Epidermal melanocyte (primary cell): ENCODE measurements around the gene NR3C1.

Experiments
- DNase-seq: peaks from one replicate; pipeline ENCODE4 v3.0.0; 2011; ENCODE audit warnings: low spot score; ENCODE audit not compliant: insufficient read length

NR3C1 gene

DNA sequence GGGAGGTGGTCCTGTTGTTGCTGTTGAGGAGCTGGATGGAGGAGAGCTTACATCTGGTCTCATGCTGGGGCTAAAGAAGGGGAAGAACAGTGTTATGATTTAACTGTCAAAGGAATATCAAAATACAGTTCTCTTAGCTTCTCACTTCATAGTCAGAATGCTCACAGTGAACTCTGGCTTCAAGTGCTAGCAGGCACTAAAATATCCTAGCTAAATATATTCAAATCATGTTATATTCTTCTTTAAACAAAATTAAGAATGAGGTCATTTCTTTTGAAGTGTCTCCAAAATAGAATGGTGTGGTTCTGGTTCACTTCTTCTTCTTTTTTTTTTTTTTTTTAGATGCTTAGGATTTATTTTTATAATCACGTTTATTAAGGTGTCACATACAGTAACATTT, 89.4 kb downstream of the NR3C1 start:
- DNase-seq = no peak

DNA sequence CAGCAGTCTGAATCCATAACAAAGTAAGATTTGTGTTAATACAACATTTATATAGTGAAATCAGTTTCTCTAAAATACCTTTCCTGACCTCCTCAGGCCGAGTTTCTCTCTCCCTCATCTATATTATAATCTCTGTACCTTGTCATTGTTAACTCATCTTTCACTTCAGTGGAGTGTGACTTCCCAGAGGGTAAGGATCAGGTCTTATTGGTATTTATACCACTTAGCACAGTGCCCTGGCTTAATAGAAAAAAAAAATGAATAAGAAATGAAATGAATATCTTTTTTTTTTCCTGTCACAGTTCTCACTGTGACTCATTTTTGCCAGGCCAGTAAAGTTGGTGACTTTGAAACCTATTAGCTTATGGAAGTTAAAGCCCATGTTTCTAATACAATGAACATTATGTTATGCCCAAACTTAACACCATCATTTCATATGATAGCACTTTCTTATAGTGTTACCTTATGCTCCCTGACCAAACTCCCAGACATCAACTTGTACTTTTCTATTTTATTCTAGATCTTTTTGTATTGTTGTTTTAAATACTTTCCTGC, 90.1 kb downstream of the NR3C1 start:
- no peak for DNase-seq

DNA sequence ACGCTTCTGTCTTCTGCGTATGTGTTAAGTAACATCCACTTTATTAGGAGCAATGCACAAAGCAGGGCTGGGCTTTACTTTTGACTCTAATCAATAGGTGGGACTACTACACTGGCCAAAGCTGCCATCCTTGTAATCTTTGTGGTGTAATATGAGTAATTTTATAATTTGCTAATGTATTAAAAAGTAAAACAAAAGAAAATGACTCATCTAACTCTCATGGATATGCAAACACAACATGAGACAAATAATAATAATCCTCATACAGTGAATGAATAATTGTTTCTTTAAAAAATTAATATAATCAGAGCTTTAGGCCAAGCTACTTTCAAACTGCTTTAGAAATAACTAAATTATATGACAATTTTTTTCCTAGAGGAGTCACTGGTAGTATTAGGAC, 90.7 kb downstream of the NR3C1 start:
- DNase-seq = no peak

DNA sequence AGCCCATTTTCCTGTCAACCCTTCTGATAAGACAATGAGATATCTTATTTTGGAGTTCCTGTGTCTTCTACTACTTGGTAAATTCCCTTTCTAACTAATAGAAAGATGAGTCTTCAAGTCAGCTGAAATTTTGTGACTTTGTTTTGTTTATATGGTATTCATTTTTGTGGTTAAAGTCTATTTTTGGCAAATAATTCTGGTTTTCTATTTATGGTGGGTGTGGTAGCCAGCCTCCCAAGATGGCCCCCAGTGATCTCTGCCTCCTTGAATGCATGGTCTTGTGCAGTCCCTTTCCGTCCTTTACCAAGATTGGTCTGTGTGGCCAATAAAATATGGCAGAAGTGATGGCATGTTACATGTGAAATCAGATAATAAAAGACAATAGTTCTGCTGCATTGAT, 91.5 kb downstream of the NR3C1 start:
- no peak for DNase-seq

DNA sequence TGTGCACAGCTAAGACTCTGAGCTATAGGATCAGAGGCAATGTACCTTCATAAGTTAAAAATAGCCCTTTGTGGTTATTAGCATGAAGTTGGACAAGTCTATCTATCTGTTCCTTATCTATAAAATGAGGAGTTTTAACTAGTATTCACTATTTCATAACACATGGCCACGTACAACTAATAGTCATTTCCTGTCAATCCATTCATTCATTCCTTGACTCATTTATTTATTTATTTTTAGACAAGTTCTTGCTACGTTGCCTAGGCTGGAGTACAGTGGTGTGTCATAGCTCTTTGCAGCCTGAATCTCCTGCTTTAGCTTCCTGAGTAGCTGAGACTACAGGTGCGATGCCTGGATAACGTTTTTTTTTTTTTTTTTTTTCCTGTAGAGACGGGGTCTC, 92.1 kb downstream of the NR3C1 start:
- no peak for DNase-seq

DNA sequence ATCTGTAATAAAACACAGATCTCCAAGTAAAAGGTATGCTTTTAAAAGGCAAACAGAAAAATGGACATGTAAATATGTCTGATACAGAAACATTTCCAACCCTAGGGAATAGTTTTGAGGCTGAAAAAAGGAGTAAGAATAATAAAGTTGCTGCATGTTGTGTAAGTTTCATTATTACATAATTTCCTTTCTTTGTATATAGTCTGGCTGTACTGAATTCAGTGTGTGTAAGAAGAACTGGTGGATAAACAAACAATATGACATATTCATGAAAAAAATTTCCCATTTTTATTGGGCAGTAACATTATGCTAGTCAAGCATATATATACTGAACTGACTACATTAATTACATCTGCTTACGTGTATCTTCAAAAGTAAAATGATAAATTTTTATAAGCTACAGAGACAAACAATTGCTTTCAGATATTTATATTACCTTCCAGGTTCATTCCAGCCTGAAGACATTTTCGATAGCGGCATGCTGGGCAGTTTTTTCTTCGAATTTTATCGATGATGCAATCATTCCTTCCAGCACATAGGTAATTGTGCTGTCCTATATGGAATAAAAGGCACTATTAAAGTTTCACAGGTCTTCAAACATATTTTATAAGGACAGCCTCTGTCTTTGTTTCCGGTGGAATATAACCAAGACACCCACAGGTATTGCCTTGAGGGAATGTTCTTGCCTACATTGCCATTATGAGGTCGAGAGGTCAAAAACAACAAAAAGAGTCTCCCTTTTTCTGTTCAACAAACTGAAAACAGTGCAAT, 93.6 kb downstream of the NR3C1 start:
- DNase-seq = no peak

DNA sequence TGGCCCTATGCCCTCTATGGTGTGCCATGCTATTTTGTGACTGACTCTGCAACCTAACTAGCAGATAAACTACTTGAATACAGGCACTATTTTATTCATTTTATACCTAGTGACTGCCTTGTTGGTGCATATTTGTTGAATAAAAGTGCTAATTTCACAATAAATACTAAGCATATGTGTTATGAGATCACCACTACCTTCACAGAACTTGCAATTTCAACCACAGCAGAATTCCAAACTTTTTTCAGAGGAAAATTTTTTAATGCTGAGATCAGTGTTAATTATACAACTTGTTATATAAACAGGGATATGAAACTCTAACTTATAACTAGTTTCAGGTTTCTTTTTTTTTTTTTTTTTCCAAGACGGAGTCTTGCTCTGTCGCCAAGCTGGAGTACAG, 94.8 kb downstream of the NR3C1 start:
- no peak for DNase-seq

DNA sequence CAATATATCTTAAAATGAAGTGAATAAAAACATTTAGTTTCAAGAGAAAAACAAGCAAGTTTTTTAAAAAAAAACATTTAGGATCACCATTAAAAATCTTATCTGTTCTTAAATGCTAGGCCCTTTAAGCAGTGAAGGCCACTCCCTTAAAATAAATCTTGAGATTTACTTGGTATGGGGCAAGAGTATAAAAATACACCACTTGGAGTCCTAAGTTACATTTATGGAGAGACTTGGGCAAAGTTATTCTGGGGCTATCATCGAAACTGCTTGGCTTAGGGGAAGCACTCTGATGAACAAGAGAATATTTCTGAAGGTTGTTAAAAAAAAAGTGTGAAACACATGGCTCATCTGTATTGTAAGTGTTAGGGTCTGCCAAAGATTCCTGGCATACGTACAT, 97.4 kb downstream of the NR3C1 start:
- no peak for DNase-seq

DNA sequence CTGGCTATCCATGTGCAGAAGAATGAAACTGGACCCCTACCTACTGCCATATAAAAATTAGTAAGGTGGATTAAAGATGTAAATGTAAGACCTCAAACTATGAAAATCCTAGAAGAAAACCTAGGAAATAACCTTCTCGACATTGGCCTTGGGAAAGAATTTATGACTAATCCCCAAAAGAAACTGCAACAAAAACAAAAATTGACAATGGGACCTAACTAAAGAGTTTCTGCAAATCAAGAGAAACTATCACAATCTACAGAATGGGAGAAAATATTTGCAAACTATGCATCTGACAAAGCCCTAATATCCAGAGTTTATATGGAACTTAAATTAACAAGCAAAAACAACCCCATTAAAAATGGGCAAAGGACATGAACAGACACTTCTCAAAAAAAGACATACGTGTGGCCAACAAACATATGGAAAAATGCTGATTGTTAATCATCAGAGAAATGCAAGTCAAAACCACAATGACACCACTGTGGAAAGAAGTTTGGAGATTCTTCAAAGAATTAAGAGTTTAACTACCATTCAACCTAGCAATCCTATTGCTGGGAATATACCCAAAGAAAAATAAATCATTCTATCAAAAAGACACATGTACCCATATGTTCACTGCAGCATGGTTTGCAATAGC, 98.5 kb downstream of the NR3C1 start:
- DNase-seq = no peak

DNA sequence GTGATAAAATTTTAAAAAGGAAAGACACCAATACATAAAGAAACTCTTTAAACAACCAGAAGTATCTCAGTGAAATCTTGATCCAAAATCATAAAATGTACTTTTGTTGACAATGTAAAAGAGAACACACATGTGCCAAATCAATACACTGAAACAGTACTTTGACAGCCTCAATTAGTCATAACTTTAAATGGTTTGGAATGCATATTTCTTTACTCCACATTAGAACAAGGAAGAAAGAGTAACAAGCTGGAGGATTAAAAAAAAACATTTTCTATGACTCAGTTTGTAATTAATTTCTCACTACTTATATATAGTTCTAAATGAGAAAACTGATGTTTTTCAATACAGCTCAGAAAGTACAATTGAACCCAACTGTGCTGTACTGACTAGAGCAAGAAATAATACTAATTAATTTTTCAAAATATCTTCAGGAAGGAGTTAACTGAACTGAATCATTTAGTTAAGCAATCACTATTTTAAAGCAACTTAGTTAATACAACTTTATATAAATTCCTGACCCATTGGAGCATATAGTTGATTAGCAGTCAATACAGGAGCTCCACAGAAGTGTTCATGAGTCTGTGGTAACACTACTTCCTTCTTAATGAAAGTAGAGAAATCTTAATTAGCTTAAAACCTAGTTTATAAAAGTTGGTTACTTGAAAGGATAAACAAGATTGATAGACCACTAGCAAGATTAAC, 101.0 kb downstream of the NR3C1 start:
- DNase-seq = no peak

DNA sequence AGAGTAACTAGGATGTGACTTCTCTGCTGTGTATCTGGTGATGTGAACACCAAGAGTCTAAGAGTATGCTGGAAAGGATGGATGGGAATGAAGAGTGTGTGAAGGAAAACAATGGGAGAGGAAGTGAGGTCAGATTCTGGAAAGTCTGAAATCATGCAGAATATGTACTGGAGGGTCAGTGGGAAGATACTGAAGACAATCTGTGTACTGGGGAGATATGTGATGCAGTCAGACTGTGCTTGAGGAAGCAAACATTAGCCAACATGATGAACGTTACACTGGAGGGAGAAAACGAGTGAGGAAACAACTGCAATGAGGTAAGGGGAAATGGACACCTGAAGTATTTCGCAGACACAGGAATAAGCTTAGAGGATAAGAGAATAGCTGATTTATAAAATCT, 105.7 kb downstream of the NR3C1 start:
- no peak for DNase-seq

DNA sequence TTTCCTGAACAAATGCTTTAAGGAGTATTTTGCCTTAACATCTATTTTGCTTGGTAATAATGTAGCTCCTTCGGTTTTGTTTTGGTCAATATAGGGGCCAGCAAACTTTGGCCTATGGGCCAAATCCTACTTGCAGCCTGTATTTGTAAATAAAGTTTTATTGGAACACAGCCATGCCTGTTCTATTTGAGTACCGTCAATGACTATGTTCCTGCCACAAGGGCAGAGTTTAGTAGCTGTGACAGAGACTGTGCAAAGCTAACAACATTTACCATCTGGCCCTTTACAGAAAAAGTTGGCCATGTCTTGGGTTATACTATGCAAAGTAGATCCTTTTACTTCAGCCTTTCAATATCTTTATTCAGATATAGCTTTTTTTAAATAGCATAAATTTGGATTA, 113.4 kb downstream of the NR3C1 start:
- DNase-seq = no peak

DNA sequence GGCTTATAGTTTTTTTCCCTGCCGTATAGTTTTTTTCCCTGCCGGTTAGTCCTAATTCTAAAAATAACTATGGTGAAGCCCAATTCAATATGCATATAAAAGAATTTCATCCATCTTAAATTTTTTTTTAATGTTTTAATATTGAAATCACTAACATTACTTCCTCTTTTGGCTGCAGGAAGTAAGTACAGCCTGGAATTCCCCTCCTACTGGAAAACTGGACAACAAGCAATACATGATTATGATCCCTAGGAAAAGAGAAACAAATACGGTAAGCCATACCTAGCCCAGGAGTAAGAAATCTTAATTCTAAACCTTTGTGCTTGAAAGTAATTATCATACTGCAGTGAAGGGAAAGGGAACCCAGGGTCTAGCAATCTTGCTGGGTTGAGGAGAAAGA, 119.0 kb downstream of the NR3C1 start:
- DNase-seq = no peak

DNA sequence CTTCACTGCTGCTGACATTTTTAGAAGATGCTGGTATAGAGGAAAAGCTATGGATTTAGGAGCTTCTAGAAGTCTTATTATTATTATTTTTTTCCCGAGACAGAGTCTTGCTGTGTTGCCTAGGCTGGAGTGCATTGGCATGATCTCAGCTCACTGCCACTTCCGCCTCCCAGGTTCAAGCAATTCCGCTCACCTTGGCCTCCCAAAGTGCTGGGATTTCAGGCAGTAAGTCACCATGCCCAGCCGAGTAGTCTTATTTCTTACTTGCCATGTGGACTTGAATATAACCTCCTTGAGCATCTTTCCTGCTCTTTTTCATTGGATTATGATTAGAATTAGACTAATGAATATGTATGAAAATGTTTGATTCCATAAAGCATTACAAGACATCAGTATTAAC, 119.5 kb downstream of the NR3C1 start:
- DNase-seq = no peak

DNA sequence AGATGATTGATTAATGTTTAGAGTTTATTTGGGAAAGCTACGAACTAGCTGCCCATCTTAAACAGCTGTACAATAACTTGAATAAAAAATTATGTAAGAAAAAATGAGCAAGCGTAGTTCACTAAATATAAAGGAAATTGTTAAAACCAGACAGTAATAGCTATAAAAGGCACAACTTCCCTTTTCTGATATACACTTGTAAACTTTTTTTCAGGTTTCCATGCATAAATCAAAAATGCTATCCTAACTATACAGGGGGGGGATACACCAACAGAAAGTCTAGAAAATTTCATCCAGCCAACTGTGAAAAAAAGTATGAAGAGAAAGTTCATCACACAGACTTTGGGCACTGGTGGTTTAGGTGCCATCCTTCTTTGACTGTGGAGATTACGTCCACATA, 122.3 kb downstream of the NR3C1 start:
- DNase-seq = no peak

DNA sequence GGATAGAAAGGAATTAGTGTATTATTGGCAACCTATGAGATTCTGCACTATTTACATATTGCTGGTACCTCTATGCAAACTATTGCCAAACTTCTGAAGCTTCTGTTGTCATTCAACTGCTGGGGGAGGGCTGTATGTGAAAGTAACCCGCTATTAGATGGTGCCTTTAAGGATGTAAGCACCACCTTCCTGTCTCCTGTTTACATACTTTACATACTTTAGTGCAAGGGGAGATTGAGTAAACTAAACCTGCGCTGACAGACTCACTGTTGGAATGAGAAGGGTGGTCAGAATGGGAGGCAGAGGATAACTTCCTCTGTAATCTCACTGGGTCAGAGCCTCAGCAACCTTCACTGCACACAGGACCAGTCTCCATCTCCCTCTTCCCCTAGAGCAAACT, 123.8 kb downstream of the NR3C1 start:
- no peak for DNase-seq

DNA sequence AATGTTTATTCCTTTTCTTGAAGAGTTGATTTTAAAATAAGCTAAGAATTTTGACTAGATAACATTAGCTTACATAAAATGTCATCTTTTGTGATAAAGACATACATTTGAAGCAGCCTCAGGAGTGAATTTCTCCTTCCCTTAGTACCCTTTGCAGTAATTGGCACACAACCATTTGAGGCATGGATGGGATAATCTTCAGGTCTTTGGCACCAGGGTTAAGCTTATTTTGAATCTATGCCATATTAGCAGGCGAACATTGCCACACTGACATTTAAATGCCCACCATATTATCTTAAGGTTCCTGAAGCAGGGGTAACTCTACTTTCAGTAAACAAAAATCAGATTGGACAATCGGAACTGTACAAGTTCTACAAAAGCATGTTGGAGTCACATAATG, 126.0 kb downstream of the NR3C1 start:
- no peak for DNase-seq

DNA sequence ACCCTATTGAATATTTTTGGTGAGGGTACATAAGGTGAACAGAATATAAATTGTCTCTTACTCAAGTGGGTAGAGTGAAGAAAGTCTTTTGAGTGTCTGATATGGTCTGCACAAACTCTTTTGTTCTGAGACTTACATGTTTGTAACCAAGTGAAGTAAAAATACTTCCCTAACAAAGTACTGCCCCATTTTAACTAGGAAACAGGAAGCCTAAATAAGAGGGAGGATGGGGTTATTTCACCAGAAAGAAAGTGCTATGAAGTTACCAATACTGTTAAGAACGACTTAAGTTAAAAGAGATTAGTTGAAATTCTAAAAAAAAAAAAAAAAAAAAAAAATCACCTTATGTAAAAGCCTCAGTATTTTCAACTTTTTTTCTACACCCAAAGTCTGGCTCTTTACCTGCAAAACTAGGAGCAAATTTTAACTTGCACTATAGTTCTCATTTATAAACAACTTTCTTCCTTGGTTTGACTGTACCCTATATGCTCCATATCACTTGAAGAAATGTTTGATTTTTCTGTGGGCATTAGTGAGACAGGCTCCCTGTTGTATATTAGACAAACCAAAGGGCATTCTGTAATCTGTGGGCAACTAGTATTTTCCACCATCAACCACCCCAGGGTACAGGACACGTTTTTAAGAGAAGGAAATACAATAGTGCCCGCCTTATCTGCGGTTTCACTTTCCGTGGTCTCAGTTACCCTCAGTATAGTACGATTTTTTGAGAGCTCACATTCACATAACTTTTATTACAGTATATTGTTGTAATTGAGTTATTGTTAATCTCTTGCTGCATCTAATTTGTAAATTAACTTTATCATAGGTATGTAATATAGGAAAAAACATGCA, 127.7 kb downstream of the NR3C1 start:
- no peak for DNase-seq

DNA sequence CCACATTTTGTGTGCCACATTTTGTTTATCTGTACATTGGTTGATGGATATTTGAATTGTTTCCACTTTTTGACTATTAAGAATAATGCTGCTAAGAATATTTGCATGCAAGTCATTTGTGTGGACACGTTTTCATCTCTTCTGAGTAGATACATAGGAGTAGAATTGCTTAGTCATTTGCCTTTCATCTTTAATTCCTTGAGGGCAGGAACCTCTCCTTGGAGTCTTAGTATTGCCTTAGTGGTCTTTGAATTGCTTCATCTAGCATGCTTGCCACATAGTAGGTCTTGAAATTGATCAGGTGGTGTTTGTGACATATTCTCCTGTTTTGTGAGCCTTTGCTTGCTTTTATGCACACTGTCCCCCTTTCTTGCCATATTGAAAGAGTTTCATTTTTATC, 128.5 kb downstream of the NR3C1 start:
- no peak for DNase-seq

DNA sequence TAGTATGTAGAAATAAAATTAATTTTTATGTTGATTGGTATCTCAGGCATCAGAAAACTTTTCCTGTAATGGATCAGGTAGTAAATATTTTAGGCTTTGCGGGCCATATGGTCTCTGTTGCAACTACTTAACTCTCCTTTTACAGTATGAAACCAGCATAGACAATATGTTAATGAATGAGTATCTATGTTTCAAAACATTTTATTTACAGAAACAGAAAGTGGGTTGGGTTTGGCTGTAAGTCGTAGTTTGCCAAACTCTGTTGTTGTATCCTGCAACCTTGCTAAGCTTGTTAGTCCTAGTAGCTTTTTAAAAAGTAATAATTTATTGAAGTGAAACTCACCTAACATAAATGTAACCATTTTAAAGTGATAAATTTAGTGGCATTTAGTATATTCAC, 132.1 kb downstream of the NR3C1 start:
- DNase-seq = no peak

DNA sequence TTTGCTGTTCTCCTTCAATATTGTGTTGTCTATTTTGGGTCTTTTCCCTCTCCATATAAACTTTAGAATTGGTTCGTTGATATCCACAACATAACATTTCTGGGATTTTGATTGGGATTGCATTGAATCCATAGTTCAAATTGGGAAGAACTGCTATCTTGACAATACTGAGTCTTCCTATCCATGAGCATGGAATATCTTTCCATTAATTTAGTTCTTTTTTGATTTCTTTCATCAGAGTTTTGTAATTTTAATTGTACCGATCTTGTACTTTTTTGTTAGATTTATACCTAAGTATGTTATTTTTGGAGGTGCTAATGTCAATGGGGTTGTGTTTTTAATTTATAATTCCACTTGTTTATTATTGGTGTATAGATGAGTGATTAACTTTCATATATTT, 135.1 kb downstream of the NR3C1 start:
- no peak for DNase-seq

DNA sequence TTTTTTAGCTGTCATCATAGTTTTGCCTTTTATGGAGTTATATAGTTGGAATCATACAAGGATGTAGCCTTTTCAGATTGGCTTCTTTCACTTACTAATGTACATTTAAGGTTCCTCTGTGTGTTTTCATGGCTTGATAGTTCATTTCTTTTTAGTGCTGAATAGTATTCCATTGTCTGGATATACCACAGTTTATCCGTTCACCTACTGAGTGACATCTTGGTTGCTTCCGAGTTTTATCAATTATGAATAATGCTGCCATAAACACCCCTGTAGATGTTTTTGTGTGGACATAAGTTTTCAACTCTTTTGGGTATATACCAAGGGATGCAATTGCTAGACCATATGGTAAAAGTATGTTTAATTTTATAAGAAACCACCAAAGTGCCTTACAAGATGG, 136.3 kb downstream of the NR3C1 start:
- no peak for DNase-seq
